Upper lobe of left lung (tissue), 4 donors: Measurements from ENCODE around the gene ADAM12.

Experiments used
- EP300 ChIP-seq, 4 donors: sonication (generic); formaldehyde crosslinking; IDR thresholded peaks; one replicate each; pipeline ENCODE4 v1.5.1; 2017; ENCODE audit warnings: antibody characterized with exemption in 4 of 4, control low read depth in 2 of 4
- POLR2A ChIP-seq, 4 donors: fragments of 450-650 bp; IDR thresholded peaks; one replicate each; pipeline ENCODE4 v1.5.1; 2016 to 2017; ENCODE audit warnings: antibody characterized with exemption in 4 of 4, mild to moderate bottlenecking in 2 of 4
- POLR2AphosphoS5 ChIP-seq, 2 donors: sonication (generic); formaldehyde crosslinking; IDR thresholded peaks; one replicate each; pipeline ENCODE4 v1.5.1; 2017; ENCODE audit warnings: antibody characterized with exemption in 2 of 2
- TF ChIP-seq, protein P1 (sequence below), 6 experiments: fragments of 450-650 bp in 4 of 6; fragments of 200-600 bp in 2 of 6; sonication (generic) in 2 of 6; IDR thresholded peaks; one replicate each; pipeline ENCODE4 v1.5.1; 2016 to 2019; ENCODE audit warnings: antibody characterized with exemption in 6 of 6

DNA sequence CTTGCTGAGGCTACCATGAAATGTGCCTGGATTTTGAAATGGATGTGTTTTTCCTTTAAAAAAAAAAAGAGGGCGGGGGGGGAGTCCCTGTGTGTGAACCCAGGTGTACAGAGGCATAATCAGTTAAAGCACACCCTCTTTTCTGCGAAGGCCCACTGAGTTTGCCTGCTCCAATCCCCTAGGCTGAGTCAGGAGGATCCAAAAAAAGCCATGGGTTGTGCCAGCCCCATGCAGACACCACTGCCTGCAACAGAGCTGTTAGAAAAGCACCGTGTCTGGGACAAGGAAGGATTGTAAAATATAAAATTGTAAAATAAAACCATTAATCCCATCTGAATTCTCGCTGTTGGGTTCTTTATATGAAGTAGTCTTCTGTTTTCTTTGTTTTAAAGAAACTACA is 217.9 kb downstream of the ADAM12 start:
- TF ChIP-seq, protein P1, sequence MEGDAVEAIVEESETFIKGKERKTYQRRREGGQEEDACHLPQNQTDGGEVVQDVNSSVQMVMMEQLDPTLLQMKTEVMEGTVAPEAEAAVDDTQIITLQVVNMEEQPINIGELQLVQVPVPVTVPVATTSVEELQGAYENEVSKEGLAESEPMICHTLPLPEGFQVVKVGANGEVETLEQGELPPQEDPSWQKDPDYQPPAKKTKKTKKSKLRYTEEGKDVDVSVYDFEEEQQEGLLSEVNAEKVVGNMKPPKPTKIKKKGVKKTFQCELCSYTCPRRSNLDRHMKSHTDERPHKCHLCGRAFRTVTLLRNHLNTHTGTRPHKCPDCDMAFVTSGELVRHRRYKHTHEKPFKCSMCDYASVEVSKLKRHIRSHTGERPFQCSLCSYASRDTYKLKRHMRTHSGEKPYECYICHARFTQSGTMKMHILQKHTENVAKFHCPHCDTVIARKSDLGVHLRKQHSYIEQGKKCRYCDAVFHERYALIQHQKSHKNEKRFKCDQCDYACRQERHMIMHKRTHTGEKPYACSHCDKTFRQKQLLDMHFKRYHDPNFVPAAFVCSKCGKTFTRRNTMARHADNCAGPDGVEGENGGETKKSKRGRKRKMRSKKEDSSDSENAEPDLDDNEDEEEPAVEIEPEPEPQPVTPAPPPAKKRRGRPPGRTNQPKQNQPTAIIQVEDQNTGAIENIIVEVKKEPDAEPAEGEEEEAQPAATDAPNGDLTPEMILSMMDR (IDR thresholded peaks at IDR 0.05) = no peak
- TF ChIP-seq POLR2A (IDR thresholded peaks at IDR 0.05) (no peak), POLR2AphosphoS5 (IDR thresholded peaks at IDR 0.05) (no peak), EP300 (IDR thresholded peaks at IDR 0.05) (no peak)
